G401.6 (cell line): ENCODE data around the gene EEF1E1.

ENCODE experiments used
- FAIRE-seq: peaks from 2 replicates; lab custom pipeline; 2012; peaks lifted over from hg19 to GRCh38; lab: Jason Lieb, UNC

The EEF1E1 gene

DNA sequence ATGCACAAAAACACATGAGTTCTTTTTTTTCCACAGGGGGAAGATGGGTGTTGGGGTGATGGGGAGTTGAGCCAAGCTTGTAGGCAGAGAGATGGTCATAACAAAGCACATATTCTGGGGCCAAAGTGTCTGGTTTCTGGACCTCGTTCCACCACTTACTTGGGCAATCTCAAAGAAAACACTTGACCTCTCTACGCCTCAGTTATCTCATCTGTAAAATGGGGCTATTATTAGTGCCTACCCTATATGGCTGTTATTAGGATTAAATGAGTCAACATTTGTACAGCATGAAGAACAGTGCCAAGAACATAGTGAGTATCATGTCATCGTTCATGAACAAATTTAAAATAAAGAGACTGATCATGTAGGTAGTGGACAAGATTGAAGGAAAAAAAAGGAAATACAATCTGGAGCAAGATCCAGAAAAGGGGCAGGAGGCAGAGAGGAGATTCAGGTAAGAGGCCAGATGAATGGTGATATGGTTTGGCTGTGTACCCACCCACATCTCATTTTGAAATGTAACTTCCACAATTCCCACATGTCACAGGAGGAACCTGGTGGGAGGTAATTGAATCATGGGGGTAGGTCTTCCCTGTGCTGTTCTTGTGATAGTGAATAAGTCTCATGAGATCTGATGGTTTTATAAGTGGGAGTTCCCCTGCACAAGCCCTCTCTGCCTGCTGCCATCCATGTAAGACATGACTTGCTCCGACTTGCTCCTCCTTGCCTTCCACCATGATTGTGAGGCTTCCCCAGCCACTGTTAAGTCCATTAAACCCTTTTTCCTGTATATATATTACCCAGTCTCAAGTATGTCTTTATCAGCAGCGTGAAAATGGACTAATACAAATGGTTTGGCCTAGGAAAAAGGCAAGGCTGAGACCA lies 14.2 kb downstream of the EEF1E1 start:
- FAIRE-seq: no peak

DNA sequence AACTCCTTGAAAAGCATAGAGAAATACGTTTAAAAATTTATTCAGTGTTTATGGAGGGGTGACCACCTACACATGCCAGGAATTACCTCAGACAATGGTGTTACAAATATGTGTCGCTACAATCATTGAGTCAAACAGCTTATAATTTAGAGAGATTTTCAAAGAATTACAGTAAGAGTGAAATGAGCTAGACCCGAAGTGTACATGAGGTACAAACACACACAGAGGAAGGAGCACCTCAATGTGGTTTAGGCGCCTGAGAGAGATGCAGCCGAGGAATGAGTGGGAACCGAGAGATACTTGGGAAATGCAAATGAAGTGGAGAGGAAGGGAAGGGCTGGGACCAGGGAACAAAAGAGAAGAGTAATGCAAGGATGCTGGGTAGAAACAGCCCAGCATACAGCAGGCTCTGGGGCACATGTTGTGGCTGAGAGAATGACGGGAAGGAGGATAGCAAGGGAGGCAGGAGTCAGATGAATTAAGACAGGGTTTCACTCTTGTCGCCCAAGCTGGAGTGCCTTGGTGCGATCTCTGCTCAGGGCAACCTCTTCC lies 15.5 kb downstream of the EEF1E1 start:
- FAIRE-seq: no peak

DNA sequence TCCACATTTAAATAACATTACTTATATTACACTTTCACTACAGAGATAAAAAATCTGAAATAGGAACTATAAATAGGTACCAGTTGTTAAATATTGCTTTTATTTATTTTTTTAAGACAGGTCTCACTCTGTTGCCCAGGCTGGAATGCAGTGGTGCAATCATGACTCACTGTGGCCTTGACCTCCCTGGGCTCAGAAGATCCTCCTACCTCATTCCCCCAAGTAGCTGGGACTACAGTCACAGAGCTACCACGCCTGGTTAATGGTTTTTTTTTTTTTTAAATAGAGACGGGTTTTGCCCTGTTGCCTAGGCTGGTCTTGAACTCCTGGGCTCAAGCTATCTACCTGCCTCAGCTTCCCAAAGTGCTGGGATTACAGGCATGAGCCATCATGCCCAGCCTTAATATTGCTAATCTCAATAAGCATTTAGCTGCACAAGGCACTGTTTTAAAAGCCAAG lies 17.3 kb downstream of the EEF1E1 start:
- peak; percentile 3 for FAIRE-seq

DNA sequence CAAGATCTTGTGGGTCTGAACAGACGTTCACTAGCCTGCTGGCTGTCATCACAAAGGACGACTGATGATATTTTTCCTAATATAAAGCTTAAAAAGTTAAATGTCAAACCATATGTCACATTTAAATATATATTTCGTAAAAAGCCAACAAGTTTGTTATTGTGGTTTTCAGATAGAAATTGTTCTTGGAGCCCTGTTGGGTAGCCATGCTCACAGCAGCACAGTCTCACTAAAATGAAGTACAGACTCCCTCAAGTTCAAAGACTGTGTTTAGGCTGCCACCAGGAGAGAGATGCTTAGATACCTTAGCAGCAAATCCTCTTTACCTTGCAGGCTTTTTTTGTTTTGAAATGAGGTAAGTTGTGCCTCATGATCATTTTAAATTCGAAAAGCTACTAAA lies 17.8 kb downstream of the EEF1E1 start:
- no peak for FAIRE-seq

DNA sequence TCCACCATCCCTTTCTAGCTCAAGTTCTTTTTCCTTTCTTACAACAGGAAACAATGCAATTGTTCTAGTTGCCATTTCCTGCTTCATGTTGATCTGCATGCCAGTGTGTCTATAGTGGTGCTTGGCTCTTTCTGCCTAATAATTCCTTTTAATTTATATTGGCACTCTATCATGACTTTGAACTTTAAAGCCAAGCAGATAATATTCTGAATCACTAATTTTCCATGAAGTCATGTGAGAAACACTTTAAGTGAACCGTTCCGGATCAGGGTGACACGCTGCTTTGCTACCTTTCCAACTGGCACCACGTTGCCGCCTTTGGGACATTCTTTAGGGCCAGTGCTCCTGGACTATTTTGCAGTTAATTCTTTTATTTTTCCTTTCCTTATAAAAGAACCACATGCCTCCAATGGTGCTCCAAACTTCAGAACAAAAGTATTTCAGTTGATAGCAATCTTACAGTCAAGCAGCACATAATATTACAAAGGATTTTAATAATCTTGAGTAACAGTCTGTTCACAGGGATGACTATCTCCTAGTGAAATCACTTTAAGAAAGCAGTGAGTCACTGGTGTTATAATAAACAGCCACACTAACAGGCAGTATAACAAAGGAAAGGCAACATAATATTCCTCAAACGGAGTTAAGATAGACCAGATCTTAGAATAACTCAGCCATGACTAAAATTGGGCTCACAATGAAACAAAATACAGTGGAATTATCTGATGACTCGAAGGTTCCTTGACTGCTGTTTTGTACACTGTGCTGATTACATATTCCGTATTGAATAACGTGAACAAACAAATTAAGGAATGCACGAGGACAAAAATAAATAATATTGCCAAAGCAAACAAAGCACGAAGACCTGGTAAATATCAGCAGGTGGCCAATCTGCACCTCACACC lies 19.1 kb downstream of the EEF1E1 start:
- FAIRE-seq: peak; percentile 11

DNA sequence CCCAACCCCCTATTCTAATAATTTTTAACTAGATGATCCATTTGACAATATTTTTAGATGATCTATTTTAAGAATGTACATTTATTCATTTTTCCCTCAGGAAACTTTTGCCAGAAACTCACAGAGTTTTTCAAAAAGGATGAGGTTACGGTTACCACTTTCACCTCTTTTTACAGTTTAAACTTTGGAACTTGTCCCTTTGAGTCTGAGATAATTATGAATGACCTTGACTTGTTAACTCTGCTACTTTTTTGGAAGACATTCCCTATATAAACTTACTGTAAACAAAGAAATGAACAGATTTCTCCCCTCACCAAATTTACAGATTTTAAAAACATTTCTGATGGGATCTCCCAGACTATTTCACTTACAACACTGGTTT lies 19.8 kb downstream of the EEF1E1 start:
- FAIRE-seq: no peak

DNA sequence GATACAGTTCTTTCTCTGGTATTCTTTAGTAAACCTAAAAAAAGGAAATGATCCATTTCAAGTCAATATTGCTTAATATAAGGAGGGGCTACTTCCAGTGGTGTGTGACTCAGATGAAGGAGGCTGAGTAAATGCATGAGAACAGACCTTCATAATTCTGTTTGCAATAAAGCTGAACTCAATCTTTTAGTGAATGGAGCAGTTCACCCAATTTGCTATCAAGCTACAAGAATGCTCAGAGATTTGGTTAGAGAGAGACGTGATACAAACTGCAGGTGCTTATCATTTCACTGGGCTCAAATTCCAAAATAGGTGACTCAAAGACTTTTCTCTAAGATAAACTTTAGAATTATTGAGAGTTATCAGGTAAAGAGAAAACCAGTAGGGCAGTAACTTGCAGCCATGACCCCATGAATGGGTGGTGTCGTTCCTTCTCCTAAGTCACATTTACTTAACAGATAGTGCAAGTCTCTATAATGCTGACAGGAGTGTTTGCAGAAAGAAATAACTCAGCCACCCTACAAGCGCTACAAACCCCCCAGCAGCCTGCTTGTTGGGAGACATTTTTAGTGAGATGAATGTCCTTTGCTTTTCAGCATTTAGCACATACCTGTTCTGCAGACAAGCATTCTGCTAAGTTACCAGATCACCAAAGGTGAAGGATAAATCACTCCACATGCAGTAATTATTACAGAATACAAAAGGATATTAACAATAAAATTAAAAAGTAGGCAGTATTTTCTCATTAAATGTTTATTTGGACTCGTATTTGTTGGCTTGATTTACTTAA lies 21.8 kb downstream of the EEF1E1 start:
- FAIRE-seq: no peak

DNA sequence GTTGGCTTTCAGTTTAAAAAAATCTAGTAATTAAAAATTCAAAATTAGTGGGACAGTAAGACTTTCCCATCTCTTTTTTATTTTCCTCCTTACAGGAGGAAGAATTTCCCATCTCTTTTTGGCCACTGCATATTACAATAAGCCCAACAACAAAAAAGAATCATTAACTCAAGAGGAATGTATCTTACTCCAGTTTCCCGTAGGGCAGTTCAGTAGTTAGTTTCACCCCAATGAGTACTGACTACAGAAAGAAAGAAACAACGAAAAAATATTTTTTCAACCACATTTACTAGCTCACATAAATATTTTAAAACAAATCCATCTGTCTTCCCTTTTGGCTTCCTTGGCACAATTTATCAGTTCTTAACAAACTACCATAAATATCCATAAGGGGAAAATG lies 23.2 kb downstream of the EEF1E1 start:
- FAIRE-seq: no peak

DNA sequence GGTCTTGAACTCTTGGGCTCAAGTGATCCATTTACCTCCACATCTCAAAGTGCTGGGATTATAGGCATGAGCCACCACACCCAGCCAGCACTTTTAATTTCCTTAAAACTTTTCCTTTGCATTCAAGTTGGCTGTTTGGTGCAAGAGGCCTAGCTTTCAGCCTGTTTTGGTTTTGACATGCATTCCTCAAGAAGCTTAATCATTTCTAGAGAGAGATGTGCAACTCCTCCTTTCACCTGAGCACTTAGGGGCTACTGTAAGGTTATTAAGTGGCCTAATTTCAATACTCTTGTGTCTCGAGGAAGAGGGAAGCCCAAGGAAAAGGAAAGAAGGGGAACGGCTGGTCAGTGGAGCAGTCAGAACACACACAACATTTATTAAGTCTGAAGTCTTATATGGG lies 24.4 kb downstream of the EEF1E1 start:
- FAIRE-seq: no peak

DNA sequence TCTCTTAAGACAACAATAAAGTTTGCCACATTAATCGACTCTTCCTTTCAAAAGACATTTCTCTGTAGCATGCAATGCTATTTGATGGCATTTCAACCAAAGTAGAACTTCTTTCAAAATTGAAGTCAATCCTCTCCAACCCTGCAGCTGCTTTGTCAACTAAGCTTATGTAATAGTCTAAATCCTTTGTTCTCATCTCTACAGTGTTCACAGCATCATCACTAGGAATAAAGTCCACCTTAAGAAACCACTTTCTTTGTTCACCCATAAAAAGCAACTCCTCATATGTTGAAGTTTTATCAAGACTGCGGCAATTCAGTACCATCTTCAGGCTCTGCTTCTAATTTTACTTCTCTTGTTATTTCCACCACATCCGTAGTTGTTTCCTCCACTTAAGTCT lies 26.6 kb downstream of the EEF1E1 start:
- FAIRE-seq: no peak

DNA sequence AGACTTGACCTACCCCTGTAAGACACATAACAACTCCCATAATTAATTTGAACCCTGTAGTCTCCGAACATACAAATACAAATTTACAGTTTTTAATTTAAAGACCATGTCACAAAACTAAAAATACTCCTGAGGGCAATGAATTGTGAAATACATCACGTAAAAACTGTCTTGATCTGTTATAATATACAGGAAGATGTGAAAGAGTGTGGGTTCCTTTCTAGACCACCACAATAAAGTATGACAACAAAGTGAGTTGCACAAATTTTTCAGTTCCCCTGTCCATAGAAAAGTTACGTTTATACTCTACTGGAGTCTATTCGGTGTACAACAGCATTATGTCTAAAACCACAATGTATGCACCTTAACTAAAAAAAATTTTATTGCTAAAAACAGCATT lies 27.2 kb downstream of the EEF1E1 start:
- FAIRE-seq: no peak

DNA sequence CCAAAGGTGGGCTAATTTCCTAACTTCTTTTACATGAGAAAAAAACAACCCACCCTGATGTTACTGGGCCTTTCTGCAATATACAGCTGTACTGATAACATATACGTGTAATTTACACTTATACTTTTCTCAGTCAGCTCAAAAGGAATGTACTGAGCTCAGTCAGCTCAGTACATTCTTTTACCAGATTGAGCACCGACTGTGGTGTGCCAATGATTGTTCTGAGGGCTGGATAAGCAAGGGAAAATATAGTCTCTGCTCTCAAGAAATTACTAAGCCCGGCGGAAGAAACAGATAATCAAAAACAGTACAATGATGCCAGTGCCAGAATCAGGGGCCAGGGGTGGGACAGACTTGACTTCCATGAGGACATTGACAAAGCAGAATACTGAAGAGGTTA lies 28.1 kb downstream of the EEF1E1 start:
- no peak for FAIRE-seq

DNA sequence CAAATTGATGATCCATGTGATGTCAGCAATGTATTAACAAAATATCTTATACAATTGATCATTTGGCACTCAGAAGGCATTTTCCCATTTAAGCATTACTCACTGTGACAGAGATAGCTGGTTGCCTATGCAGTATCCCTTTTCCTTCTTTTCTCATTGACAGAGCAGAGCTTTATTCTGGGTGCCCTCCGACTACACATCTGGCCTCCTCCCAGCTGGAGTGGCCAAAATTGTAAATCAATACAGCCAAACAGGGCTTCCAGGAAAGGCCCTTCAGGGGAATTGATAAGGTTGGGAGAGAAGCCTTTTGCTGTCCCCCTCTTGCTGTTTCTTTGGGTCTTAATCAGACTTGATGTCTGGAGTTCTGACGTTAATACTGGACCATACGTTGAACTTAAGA lies 28.6 kb downstream of the EEF1E1 start:
- FAIRE-seq: no peak

DNA sequence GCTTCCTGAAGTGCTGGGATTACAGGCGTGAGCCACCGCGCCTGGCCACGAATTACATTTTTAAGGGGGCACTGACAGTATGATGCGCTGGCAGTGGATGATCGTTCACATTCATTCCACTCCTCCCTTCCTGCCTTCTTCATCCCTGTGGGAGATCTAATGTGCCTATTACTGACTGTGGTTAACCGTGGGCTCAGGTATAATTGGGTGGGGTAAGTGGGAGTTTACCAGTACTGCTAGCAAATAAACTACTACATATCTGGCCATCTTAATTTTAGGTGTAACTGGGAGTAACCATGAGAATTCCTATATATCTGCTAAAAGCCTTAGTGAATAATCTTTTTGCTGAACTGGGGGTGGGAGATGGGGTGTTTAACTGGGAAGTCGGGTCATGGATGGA lies 31.6 kb downstream of the EEF1E1 start:
- no peak for FAIRE-seq

DNA sequence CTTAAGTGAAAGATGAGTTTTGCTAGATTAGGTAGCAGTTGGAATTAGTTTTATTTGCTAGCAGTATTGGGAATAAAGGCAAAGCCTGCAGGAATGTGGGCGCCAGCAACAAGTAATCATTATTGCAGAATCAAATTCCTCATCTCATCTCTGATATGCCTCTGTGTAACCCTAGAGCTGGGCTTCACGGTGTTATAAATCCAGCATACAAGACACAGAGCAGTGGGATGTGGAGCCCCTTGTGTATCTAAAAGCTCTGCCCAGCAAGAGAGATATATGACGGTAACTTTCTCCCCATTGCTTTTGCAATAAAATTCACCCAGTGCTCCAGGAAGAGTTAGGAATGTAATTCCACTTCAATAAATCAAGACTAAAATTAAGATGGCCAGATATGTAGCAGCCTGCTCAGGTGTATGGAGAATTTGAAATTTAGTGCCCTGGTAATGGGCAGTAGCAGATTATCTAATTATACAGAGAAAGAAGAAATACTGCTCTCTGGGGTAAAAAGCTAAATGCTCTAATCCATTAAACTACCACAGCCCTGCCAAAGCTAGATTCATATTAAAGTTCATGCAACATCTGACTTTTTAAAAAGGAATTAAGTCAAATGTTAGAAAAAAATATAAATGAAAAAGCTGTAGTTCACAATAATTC lies 32.6 kb downstream of the EEF1E1 start:
- no peak for FAIRE-seq

DNA sequence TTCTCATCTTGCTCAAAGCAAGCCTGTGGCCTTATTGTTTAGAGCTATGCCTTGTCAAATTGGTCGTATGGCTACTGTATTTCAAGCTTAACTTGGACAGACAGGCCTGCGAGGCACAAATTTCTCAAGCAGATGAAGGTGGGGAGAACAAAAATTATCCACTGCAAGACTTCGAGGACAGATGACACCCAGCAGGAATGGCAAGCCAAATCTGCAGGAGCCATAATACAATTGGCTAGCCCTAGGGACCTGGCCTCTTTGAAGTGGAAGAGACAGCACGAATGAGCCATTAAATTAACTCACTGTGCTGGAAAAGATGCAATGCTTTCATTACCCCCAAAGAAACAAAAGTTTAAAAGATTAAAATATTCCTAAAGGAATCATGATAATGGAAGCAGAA lies 33.2 kb downstream of the EEF1E1 start:
- no peak for FAIRE-seq

DNA sequence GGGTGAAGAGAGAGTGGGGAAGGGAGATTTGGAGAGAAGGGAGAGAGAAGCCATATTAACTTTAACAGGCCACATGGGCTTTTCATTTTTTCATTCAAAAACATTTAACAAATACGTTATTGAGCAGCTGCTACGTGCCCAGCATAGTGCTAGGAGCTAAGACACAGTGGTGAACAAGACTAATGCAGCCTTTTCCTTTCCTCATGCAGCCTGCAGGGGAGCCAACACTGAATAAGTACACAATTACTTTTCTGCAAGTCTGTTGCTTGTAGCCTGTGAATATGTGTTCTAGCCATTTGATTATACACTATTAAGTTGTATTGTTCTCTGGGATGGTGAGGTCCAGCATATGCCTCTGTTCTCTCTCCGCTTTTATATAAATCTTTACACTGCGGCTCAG lies 36.2 kb downstream of the EEF1E1 start:
- FAIRE-seq: no peak

DNA sequence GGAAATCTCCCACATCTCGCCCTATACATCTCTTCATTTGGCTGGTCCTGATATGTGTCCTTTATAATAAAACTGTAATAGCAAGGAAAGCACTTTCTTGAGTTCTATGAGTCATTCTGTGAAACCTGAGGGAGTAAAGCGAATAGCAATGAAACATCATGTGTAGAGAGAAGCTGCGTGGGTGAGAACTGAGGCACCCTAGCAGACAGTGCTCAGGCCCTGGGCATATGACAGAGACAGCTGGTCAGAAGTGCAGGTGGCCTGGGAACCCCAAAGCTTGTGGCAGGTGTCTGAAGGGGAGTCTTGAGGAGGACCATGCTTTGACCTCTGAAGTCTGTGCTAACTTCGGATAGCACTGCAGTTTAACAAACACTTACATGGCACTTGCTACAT lies 36.8 kb downstream of the EEF1E1 start:
- no peak for FAIRE-seq

DNA sequence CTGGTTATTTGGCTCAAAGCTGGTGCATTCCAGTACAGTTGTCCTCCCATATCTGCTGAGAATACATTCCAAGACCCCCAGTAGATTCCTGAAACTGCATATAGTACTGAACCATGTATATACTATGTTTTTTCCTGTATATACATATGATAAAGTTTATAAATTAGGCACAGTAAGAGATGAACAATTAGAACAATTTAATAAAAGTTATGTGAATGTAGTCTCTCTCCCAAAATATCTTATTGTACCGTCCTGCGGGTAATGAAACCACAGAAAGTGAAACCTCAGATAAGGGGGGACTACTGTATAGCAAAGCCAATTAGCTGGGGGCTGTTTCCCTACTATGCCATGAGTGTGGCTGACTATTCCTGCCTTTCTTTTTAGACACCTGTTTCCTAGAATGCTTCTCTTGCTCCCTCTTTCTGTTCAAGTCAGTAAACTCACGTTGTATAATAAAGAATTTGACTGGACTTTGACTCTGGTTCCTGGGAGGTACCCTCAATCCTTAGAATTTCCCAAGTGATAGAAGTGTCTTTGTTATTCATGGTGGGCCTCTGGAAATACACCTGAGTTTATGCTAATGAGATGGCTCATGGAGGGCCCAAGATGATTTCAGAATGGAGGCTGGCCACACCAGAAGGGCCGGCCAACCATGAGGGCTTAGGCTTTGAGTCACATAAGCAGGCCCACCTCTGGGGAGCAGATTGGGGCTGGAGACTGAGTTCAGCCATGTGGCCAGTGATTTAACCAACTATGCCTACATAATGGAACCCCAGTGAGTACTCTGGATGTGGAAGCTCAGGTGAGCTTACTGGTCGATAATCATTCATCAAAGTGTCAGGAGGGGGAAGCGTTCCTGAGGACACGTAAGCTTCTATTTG lies 37.5 kb downstream of the EEF1E1 start:
- FAIRE-seq: no peak

DNA sequence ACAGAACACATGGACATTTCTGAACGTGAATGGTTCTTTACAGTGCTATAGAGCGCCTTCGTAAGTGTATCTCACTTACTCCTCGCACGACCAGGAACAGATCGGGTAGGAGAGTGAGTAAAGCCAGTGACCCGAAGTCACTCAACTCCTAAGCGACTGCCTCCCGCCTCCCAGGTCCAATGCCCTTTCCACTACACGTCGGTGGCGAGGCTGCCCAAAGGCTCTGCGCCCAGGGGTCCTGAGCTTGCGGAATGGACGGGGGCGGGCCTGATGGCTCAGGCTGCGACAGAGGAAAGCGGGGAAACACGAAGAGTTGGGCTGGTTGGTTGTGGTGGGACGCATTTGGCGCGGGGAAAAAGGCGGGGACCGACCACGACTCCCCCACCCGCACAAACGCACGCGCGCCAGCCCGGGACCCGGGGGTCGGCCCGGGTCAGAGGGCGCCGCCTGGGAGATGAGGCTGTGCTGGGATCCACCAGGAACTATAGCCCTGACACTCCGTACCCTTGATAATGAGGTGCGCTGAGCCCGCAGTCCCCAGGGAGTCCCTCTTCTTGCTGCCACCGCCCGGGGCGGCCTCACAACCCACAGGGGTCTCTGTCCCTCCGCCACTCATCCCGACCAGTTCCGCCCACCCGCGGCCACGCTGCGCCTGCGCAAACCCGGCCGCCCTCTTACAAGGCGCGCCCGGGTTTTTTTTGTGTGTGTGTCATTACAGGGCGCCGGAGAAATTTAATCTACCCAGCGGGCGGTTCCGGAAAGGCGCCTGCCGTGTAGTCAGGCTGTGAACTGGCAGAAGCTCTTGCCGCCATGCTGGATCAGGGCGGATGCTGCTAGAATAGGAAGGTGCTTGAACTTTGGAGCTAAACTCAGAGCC lies 38.3 kb downstream of the EEF1E1 start, which contains the start of gene BLOC1S5:
Gene BLOC1S5 (minus strand): TSS at position 629 of the 877 bp plus-strand sequence. CDS start 13 bp downstream, at position 616.
- FAIRE-seq: peak; percentile 93
